Fibroblast of gingiva (primary cell): ENCODE data around the gene VPS13C.
"Not testable (repeated sequence)": the region's sequence is repeated elsewhere in the genome, so short reads cannot be mapped to it uniquely, and the experiment has no call there.

Source experiments
- DNase-seq: peaks from one replicate; pipeline ENCODE4 v3.0.0-alpha.2; 2011; ENCODE audit warnings: low read depth

VPS13C gene

GRCh38 chr15:62047282-62047827, 12.9 kb downstream of the VPS13C start:
- DNase-seq = no peak

- no peak for DNase-seq
These were observed 14.0 kb downstream of the VPS13C start for GRCh38 chr15:62046078-62046743.

- peak; percentile 15 for DNase-seq
These were observed 24.9 kb downstream of the VPS13C start for GRCh38 chr15:62035256-62035924.

GRCh38 chr15:62027916-62028315, 32.3 kb downstream of the VPS13C start:
- DNase-seq = no peak

GRCh38 chr15:62027263-62027565, 33.0 kb downstream of the VPS13C start:
- no peak for DNase-seq

GRCh38 chr15:62026487-62027262, 33.6 kb downstream of the VPS13C start:
- DNase-seq = no peak

- no peak for DNase-seq
These were observed 38.2 kb downstream of the VPS13C start for GRCh38 chr15:62021991-62022600.

GRCh38 chr15:62020576-62021160, 39.6 kb downstream of the VPS13C start:
- DNase-seq = no peak

GRCh38 chr15:62005354-62005753, 54.9 kb downstream of the VPS13C start:
- DNase-seq = not testable (repeated sequence)

GRCh38 chr15:61997786-61998185, 62.5 kb downstream of the VPS13C start:
- peak; percentile 60 for DNase-seq

GRCh38 chr15:61996056-61996635, 64.1 kb downstream of the VPS13C start:
- DNase-seq = no peak

GRCh38 chr15:61994216-61994615, 66.0 kb downstream of the VPS13C start:
- peak; percentile 48 for DNase-seq

GRCh38 chr15:61992518-61992917, 67.7 kb downstream of the VPS13C start:
- DNase-seq = no peak

GRCh38 chr15:61989667-61990066, 70.6 kb downstream of the VPS13C start:
- DNase-seq = no peak

- no peak for DNase-seq
These were observed 72.4 kb downstream of the VPS13C start for GRCh38 chr15:61987824-61988223.

GRCh38 chr15:61983081-61983480, 77.2 kb downstream of the VPS13C start:
- DNase-seq = no peak

- DNase-seq = no peak
These were observed 82.0 kb downstream of the VPS13C start for GRCh38 chr15:61978225-61978624.

GRCh38 chr15:61974759-61975158, 85.5 kb downstream of the VPS13C start:
- DNase-seq = peak; percentile 1

GRCh38 chr15:61974118-61974517, 86.1 kb downstream of the VPS13C start:
- no peak for DNase-seq

- DNase-seq = no peak
These were observed 108.3 kb downstream of the VPS13C start for GRCh38 chr15:61951949-61952348.

GRCh38 chr15:61946778-61947177, 113.5 kb downstream of the VPS13C start:
- peak; percentile 38 for DNase-seq

- peak; percentile 48 for DNase-seq
These were observed 116.3 kb downstream of the VPS13C start for GRCh38 chr15:61943992-61944391.
